Inferior parietal cortex (tissue), 1 donor: ENCODE results near the gene ASB13.

Source experiments
- DNase-seq: peaks from one replicate; pipeline ENCODE4 v3.0.0-alpha.2; 2016; ENCODE audit errors: extremely low spot score

ASB13 gene

GRCh38 chr10:5670662-5671375 is 4.4 kb upstream of the ASB13 start:
- DNase-seq, result no peak

GRCh38 chr10:5669604-5670003 is 3.2 kb upstream of the ASB13 start:
- DNase-seq, result no peak

GRCh38 chr10:5668429-5668828 is 2.0 kb upstream of the ASB13 start:
- no peak for DNase-seq

GRCh38 chr10:5666841-5667630 is 641 bp upstream of the ASB13 start:
- DNase-seq, result no peak

- DNase-seq, result no peak
These were observed 905 bp downstream of the ASB13 start for GRCh38 chr10:5665373-5666007.

- no peak for DNase-seq
These were observed 2.5 kb downstream of the ASB13 start for GRCh38 chr10:5663692-5664427.

- no peak for DNase-seq
These were observed 3.5 kb downstream of the ASB13 start for GRCh38 chr10:5662708-5663579.

- no peak for DNase-seq
These were observed 5.4 kb downstream of the ASB13 start for GRCh38 chr10:5661043-5661442.

GRCh38 chr10:5659702-5660528 is 6.5 kb downstream of the ASB13 start:
- DNase-seq, result no peak

GRCh38 chr10:5658871-5659618 is 7.3 kb downstream of the ASB13 start:
- no peak for DNase-seq

GRCh38 chr10:5656737-5657579 is 9.4 kb downstream of the ASB13 start:
- no peak for DNase-seq

- DNase-seq, result no peak
These were observed 11.3 kb downstream of the ASB13 start for GRCh38 chr10:5655121-5655520.

GRCh38 chr10:5654218-5654755 is 12.1 kb downstream of the ASB13 start:
- no peak for DNase-seq

- DNase-seq, result no peak
These were observed 13.6 kb downstream of the ASB13 start for GRCh38 chr10:5652746-5653145.

- no peak for DNase-seq
These were observed 15.0 kb downstream of the ASB13 start for GRCh38 chr10:5651388-5651764.

GRCh38 chr10:5650664-5651387 is 15.6 kb downstream of the ASB13 start:
- DNase-seq, result no peak

- DNase-seq, result no peak
These were observed 16.6 kb downstream of the ASB13 start for GRCh38 chr10:5649746-5650145.
